ENCODE measurements around the gene NTN3. TPM values are rescaled to one million over a fixed set of nuclear protein-coding genes. Genes with fewer than 3 reads are reported as not detected.
A peak's percentile ranks its signal among the peaks of the same experiment; 100 is the strongest.

The NTN3 gene
- polyA plus RNA-seq, 1 of the 3 experiments (the other 2 are of a cell fraction): 0.28 TPM

GRCh38 chr16:2473999-2474876 lies 3.1 kb downstream of the NTN3 start (continued):
- TF ChIP-seq REST (IDR thresholded peaks at IDR 0.05; ENCODE audit: low read depth, low read length) (no peak), GABPA (IDR thresholded peaks at IDR 0.05; ENCODE audit: low read depth) (no peak), RFX5 (IDR thresholded peaks at IDR 0.05; ENCODE audit: low read length) (no peak), MXI1 (IDR thresholded peaks at IDR 0.05; ENCODE audit: low read depth, low read length) (peak; percentile 74), RAD21 (IDR thresholded peaks at IDR 0.05; ENCODE audit: low read length) (peak; percentile 33), MEF2A (IDR thresholded peaks at IDR 0.05; ENCODE audit: borderline replicate concordance, low read depth) (no peak)

GRCh38 chr16:2474877-2475412 lies 3.8 kb downstream of the NTN3 start, which contains the start of gene TBC1D24:
TBC1D24 (plus strand) TSS chr16:2475127; CDS start chr16:2496149, 21,022 bp downstream.
- no peaks in the 10 kb centered on the region for H3K36me3 ChIP-seq (replicated peaks in 1 of 2; ENCODE audit: control insufficient read depth in 1 of 2, insufficient read depth in 2 of 2, low read length in 1 of 2)
- peak within 1 kb of the TSS; percentile 38 to 89; a peak in 3 of 4 replicates for H3K27ac ChIP-seq (ENCODE audit: low read depth in 2 of 2, low read length in 1 of 2)
- no peaks in the 10 kb centered on the region for H3K9me2 ChIP-seq
- H3K9ac ChIP-seq: peak within 1 kb of the TSS; percentile 65
- CTCF ChIA-PET: interaction anchor here (0.8 to 2.4 kb wide), 10 partner anchors 9 to 51 kb away, joined by 3 to 11 read pairs (median 4); partner anchors contain the start of gene TEDC2
- peak within 1 kb of the TSS; percentile 79 to 89 for H3K4me3 ChIP-seq (ENCODE audit: low read depth in 2 of 2, low read length in 1 of 2)
- H4K20me1 ChIP-seq (ENCODE audit: insufficient read depth): no peaks in the 10 kb centered on the region
- no peaks in the 10 kb centered on the region for H3K27me3 ChIP-seq (ENCODE audit: insufficient read depth)
- peaks cover 13% of the 10 kb centered on the region for H3F3A ChIP-seq (replicated peaks; ENCODE audit: insufficient read depth)
- WGBS (ENCODE audit: low lambda C conversion rate): 0% methylated on average over 7 of the region's 77 CpGs
- H3K4me2 ChIP-seq: peak within 1 kb of the TSS; percentile 100
- H3K4me1 ChIP-seq (ENCODE audit: control insufficient read depth in 1 of 2, insufficient read depth in 2 of 2, low read depth in 1 of 2, low read length in 1 of 2): peaks cover 0 to 55% of the 10 kb centered on the region in 2 experiments; a peak in 3 of 4 replicates
- no peak for TF ChIP-seq CTCF (IDR thresholded peaks at IDR 0.05)
- no peak for TF ChIP-seq EZH2phosphoT487 (IDR thresholded peaks at IDR 0.05; ENCODE audit: borderline replicate concordance, low read depth)
- no peak for TF ChIP-seq MAX (IDR thresholded peaks at IDR 0.05; ENCODE audit: low read depth)
- peak; percentile 57 for TF ChIP-seq MXI1 (IDR thresholded peaks at IDR 0.05; ENCODE audit: low read depth, low read length)
- TF ChIP-seq POLR2AphosphoS5 (IDR thresholded peaks at IDR 0.05; ENCODE audit: low read depth, low read length): peak; percentile 37; the same call in 1 of the 2 replicates
- peak; percentile 87 for TF ChIP-seq NRF1 (IDR thresholded peaks at IDR 0.05; ENCODE audit: low read depth, low read length)
- TF ChIP-seq RAD21 (IDR thresholded peaks at IDR 0.05; ENCODE audit: low read length): no peak
- no peaks in the 10 kb centered on the region for H3K9me3 ChIP-seq
- POLR2A ChIA-PET: interaction anchor here (1.0 to 1.4 kb wide), 3 partner anchors 8 to 45 kb away, joined by 4 to 6 read pairs (median 5); no protein-coding TSS in a partner anchor
- H3K79me2 ChIP-seq (ENCODE audit: insufficient read depth): peaks cover 18% of the 10 kb centered on the region
- DNase-seq: peak; percentile 100
- peak within 1 kb of the TSS; percentile 82 for H2AFZ ChIP-seq (ENCODE audit: low read depth)
